Heart left ventricle (tissue), 13 donors: ENCODE data around the gene EFHC1.

ENCODE experiments used
- POLR2A ChIP-seq, 2 donors: fragments of 450-650 bp; IDR thresholded peaks; one replicate each; pipeline ENCODE4 v1.6.1; 2017; ENCODE audit warnings: antibody characterized with exemption in 2 of 2, mild to moderate bottlenecking in 2 of 2, moderate library complexity in 2 of 2
- TF ChIP-seq, protein P1 (sequence below), 12 donors: fragments of 200-600 bp; sonication (generic) in 4 of 12; IDR thresholded peaks; one replicate each; pipeline versions ENCODE4 v1.5.0 to v1.8.0; 2018 to 2022; ENCODE audit warnings: antibody characterized with exemption in 12 of 12, mild to moderate bottlenecking in 5 of 12
- donor health status: ischemic (EF 13 %, LVEDD 7.1; RV severe dilation, severe dysfunction).
- donor health status: DM: no; HTN: yes; CAD: no.
- donor health status: DM: no; HTN: no; CAD: no.
- donor health status: ischemic (EF 25% LVEDD 6.9; RV normal size, moderate dysfunction).
- donor health status: ischemic (EF 25% LVEDD 5.7; RV mildly dilated, moderate dysfunction).
- donor health status: ischemic (EF 35%, LVEDD 5.7; RV mildly dilated, moderate dysfunction).
- donor health status: nonischemic (EF 11% LVEDD 7.7; RV severe dilation, severe dysfunction).
- donor health status: DM: yes; HTN: yes; CAD: no.
- donor health status: PGD.
- donor health status: ischemic (EF 29% LVEDD 5.4; RV normal size, mild dysfunction).
- donor health status: nonischemic (EF 23%, LVEDD 6.1; RV moderate dilation, normal function).

DNA sequence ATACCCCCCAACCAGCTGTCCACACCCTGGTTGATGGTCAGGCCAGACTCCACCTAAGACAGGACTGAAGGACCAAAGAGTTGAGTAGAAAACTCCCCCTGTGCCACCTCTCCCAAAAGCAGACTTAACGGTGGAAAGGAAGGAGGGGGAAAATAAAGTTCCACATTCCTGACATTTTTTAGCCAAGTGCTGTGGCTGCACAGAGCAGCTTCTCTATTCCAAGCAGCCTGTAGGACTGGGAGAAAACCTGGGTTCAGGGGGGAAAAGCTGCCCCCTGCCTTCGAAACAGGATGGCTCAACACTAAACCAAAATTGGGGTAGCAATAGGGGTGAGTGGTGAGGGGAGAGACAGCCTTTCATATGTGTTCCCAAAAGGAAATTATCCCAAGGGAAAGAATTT, 153.2 kb downstream of the EFHC1 start:
- no peak for TF ChIP-seq POLR2A (IDR thresholded peaks at IDR 0.05)
- TF ChIP-seq, protein P1, sequence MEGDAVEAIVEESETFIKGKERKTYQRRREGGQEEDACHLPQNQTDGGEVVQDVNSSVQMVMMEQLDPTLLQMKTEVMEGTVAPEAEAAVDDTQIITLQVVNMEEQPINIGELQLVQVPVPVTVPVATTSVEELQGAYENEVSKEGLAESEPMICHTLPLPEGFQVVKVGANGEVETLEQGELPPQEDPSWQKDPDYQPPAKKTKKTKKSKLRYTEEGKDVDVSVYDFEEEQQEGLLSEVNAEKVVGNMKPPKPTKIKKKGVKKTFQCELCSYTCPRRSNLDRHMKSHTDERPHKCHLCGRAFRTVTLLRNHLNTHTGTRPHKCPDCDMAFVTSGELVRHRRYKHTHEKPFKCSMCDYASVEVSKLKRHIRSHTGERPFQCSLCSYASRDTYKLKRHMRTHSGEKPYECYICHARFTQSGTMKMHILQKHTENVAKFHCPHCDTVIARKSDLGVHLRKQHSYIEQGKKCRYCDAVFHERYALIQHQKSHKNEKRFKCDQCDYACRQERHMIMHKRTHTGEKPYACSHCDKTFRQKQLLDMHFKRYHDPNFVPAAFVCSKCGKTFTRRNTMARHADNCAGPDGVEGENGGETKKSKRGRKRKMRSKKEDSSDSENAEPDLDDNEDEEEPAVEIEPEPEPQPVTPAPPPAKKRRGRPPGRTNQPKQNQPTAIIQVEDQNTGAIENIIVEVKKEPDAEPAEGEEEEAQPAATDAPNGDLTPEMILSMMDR (IDR thresholded peaks at IDR 0.05): peak in 1 of 12 donors; percentile 7
